ENCODE measurements around the gene INHA.

Gene INHA, protein sequence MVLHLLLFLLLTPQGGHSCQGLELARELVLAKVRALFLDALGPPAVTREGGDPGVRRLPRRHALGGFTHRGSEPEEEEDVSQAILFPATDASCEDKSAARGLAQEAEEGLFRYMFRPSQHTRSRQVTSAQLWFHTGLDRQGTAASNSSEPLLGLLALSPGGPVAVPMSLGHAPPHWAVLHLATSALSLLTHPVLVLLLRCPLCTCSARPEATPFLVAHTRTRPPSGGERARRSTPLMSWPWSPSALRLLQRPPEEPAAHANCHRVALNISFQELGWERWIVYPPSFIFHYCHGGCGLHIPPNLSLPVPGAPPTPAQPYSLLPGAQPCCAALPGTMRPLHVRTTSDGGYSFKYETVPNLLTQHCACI

DNA sequence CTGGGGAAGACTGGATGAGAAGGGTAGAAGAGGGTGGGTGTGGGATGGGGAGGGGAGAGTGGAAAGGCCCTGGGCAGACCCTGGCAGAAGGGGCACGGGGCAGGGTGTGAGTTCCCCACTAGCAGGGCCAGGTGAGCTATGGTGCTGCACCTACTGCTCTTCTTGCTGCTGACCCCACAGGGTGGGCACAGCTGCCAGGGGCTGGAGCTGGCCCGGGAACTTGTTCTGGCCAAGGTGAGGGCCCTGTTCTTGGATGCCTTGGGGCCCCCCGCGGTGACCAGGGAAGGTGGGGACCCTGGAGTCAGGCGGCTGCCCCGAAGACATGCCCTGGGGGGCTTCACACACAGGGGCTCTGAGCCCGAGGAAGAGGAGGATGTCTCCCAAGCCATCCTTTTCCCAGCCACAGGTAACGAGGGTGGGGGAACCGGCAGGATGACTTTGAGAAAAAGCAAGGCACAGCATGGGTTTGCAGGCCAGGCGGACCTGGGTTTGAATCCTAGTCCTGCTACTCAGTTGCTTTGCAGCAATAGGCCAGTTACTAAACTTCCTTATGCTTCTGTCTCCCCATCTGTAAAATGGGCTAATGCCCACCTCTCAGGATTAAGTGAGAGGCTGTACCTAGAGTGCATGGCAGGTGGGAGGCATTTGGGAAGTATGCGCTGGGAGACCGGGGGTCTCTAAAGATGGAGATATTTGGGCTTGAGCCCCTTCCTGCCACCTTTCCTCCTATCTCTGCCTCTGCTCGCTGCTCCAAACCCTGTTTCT lies at the start of gene INHA:
INHA (plus strand) TSS at position 74 of the 765 bp plus-strand sequence; CDS start at position 139, 65 bp downstream.
- no peak for DNase-seq

DNA sequence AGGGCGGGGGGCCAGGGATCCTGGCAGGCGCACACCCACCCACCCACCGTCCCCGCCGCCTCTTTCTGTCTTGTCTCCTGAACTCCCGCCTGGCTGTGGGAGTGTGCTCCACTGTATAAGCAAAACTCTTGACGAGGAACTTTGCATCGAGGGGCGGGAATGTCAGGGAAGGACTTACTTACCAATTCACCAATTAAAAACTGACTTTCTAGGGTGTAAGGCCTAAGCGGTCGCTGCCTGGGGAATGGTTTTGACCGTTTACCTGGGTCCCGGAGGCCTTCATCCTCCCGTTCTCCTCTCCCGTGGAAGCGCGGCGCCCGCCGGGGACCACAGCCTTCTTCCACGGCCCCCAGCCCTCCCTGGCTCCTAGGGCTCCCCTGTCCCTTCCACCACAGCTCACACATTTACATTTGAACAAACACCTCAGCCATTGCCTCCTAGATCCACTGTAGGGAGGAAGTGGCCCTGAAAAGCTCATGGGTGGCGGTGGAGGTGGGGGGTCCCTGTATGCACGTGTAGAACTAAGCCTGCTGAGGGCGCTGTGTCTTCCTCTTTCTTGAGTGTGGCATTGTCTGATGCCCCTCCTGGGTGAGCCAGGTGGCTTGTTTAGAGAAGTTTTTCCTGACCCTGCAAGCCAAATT lies 49.0 kb upstream of the INHA start:
- no peak for DNase-seq

DNA sequence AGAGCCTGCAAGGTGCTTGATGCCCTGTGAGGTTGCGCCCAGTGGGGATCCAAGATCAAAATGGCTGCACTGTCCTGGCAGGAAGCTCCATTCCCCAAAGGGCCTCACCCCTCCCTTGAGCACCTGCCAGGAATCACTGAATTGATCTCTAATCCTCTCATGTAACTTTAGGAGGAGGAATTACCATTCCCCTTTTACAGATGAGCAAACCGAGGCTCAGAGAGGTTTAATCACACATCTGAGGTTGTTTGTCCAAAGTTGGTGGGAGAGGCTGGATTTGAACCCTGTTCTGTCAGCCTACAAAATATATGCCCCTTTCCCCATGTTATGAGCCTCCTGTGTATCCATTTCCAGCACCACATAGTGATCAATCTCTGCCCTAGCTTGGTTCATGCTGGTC lies 47.3 kb upstream of the INHA start:
- no peak for DNase-seq

DNA sequence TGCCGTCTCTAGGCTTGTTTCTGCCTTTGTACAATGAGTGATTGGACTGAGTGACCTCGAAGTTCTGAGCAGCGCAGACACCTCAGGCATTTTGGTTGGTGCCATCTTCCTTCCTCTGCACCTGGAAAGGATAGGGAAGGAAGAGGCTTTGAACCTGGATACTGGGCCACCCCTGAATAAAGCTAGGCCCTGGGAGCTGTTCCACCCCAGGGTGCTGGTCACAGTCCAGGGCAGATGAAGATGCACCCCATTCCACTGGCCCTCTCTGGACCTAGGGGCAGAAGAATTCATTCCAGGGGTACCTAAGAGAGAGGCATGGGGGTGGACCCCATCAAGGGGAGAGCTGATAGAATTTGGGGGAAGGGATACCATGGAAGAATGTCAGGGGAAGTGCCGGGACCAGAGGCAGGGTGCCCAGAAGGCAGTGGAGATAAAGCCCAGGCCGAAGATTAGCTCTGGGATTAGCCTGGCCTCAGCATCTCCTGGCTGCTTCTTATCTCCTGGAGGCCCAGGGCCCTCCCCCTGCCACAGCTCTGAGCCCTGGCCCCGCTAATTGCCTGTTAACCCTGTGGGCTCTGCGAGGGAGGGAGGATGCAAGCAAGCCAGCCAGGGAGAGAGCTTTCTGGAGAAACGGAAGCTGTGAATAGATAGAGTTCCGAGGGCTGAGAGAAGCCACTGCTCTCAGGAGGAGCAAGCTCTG lies 46.4 kb upstream of the INHA start:
- no peak for DNase-seq

DNA sequence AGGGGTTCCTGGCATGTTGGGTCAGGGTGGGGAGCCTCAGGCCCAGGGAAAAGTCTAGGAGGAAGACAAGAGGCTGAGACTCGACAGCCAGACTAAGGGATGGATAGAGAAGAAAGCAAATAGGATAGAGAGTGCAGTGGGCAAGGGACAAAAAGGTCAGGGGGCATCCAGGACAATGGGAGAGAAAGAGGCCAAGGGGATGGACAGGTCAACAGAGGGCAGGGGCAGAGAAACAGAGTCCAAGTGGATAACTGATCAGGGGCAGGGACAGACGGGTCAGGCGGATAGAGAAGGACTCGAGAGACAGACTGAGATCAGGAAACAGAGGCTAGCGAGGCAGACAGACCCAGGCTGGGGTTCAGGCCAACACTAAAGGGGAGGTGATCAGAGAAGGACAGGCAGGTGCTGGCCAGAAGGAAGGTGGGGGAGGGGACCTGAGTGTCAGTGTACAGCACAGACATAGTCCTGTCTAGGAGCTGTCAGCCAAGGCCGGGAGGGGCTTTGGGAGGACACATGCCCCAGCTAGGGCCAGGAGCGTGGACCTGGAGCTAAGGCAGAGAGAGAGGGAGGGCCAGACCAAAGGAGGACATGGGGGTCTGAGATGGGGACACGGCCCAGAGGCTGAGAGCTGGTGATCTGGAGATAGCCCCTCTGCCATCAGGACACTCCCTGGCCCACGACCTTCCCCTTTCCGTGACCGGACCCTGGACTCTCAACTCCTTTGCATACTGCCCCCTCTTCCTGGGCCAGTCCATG lies 45.6 kb upstream of the INHA start:
- no peak for DNase-seq

DNA sequence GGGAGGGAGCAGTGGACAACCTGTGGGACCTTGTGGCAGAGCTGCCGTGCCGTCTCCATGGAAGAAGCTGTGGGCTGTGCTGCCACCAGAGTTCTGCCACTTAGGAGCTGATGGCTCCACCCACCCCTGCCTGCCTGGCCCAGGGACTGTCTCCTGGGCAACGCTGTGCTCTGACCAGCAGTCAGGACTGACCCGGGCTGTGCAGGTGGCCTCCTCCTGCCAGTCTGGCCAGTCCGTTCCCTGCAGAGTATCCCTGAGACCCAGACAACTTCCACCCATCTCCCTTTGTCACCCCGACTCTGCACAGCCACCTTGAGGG lies 45.1 kb upstream of the INHA start:
- no peak for DNase-seq

DNA sequence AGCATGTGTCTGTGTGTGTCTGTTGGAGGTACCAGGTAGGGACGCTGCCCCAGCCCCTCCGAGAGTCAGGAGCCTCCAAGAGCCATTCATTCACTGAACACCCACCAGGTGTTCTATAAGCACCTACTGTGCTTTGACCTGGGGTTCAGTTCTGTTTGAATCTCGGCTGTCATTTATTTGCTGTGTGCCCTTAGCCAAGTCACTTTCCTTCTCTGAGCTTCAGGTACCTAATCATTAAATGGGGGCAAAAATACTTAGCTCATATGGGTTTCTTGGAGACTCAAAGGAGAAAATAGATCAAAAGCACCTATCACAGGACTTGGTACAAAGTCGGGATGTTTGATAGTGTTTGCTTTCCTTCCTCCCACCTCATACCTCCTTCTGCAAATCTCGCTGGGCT lies 44.6 kb upstream of the INHA start:
- DNase-seq, result no peak

DNA sequence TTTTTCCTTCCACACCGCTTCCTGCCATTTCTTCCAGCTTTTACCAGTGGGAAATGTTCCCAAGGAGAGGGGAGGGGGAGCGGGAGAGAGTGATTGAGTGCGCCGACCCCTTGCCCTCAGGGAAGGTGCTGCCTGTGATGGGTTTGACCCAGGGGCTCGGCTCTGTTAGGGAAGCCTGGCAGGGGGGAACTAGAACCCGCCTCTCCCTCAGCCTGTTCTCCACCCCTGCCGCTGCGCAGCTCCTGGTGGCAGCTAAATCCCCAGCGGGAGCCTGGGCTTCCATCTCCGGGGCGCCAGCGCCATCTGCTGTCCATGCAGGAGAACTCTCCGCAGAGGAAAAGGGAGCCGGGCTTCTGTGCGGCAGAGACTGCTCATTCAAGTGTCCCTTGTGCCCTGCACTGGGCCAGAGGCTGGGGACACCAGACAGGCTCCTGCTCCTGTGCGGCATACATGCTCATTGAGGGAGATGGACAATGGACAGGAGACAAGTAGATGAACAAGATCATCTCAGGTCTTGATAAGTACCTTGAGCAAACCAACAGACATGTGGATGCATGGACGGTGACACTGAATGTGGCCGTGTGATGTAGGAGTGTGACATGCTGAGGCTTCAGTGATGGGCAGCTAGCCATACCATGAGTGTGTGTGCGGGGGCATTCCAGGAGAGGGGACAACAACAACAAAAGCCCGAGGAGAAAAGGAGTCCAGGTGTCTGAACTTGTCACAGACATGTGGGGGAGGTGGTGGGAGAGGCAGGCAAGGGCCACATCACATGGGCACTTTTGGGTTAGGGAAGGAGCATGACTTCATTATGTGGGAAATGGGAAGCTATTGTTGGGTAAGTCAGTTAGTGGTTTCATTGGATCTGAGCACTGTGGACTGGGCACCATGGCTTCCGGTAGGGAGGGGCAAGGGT lies 41.8 kb upstream of the INHA start:
- peak; percentile 85 for DNase-seq

DNA sequence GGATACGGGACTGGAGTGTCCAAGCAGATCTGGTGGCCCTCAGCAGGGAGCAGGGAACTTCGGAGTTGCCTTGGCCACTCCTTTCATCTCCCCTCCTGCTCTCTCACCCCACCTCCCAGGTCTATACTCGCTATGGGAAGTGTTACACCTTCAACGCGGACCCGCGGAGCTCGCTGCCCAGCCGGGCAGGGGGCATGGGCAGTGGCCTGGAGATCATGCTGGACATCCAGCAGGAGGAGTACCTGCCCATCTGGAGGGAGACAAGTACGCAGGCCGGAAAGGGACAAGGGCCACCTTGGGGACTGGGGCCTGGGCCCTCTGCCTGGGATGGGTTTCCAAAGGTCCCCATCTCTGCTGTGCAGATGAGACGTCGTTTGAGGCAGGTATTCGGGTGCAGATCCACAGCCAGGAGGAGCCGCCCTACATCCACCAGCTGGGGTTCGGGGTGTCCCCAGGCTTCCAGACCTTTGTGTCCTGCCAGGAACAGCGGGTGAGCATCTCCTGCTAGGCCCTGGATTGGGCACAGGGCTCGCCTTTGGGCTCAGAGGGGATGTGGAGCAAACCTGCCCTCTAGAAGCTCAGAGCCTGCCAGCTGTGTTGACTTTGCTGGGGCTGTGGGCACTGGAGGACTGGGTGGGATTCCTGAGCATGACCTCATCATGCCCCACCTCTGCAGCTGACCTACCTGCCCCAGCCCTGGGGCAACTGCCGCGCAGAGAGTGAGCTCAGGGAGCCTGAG lies 40.3 kb upstream of the INHA start:
- DNase-seq, result no peak

DNA sequence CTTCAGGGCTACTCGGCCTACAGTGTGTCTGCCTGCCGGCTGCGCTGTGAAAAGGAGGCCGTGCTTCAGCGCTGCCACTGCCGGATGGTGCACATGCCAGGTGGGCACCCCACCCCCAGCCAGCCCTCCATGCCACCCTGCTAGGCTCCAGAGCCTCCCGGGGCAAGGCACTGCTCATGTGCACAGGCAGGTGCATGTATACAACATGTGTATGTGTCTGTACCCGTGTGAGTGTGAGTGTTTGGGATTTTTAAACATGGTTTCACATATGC lies 39.8 kb upstream of the INHA start:
- no peak for DNase-seq

DNA sequence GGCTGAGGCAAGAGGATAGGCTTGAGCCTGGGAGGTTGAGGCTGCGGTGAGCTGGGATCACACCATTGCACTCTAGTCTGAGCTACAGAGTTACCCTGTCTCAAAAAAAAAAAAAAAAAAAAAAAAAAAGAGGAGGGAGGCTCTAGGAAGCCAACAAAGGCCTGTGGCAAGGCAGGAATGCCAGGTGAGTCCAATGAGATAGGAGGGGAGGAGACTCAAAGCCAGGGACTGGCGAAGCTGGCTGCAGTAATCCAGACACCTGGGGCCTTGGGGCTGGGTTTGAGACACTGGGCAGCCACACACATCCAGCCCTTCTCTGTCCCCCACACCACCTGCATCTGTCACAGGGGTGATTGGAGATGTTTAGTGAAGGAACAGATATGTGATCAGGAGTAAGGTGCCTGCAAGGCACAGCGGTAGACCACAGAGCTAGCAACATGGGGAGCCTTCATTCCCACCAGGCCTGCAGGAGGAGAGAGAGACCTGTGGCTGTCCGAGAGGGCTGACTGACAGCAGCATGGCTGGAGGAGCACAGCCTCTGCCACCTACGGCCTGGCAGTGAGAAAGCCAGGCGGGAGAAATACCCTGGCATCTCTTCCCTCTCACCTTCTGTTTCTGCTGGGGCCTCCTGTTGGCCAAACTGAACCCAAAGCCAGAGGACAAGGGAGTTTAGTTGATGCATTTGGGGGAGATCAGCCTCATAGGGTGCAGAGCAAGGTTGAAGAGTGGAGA lies 38.0 kb upstream of the INHA start:
- no peak for DNase-seq

DNA sequence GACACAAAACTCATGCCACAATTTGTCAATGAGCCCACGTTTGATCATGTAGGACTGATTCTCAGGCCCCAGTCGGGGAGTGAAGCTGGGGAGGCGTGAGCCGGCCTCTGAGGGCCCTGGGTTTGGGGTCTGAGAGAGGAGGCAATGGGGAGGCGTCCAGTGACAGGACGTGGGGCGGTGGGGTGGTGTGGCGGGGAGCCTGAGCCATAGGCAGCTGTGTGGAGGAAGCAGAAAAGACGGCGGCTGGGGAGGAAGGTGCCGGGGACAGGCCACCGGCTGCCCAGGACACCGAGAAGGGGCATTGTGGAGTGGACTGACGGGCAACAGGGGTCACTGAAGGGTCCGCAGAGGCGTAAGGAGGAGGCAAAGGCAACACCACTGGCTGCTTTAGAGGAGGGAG lies 35.7 kb upstream of the INHA start:
- DNase-seq, result no peak

DNA sequence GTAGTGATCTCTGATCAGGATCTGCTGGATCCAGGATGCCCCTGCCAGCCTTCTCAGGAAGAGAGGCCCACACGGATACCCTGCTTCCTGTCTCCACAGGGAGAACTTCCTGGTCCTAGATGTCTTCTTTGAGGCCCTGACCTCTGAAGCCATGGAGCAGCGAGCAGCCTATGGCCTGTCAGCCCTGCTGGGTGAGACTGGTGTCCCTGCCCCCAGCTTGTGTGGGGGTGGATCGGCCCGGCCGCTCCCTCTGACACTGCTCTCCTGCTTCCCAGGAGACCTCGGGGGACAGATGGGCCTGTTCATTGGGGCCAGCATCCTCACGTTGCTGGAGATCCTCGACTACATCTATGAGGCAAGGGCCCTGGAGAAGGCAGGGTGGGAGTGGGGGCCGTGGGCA lies 35.1 kb upstream of the INHA start:
- no peak for DNase-seq

DNA sequence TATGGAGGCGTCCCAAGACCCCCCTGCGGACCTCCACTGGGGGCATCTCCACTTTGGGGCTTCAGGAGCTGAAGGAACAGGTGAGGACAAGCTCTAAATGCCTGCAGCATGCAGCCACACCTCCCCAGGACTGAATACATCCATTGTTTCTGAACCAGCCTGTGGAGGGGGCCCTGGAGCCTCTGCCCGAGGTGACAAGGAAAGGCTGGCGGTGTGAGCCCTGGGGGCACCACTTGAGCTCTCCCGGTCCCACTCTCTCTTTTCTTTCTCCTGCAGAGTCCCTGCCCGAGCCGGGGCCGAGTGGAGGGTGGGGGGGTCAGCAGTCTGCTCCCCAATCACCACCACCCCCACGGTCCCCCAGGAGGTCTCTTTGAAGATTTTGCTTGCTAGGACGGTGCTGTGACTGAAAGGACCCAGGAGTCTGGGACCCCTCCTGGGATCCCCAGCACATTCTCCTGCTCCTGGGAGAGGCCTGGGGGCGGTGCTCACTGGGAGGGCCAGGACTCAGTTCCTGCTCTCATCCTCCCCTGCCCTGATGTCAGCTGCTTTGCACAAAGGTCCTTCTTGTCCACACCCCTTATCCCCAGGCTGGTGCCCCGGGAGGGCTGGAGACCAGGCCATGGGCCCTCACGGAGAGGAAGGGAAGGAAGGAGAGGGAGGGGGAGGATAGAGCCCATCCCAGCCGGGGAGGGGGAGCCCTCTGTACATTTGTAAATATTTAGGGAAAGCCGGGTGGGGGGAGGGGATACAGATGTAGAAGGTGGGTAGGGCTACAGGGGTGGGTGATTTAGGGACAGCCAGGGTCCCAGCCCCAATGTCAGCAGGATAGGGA lies 34.2 kb upstream of the INHA start:
- DNase-seq, result no peak

DNA sequence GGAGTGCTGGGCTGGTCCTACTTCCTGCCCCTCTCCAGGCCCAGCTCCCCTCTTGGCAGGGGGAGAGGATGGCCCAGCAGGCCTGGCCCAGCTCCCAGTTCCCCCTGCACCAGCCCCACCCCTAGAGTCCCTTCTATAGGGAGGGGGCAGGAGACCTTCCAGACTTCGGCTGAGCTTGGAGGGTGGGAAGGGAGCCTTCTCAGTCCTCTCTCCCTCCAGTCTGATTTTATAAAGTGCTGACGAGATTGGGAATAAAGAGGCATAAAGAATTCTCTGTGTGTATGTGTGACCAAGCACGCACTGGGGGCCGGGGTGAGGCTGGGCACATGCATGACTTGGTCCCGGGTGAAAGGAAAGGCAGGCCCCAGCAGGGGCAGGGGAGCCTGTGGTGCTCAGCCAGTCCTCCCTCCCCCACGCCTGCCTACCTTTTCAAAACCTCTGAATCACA lies 33.6 kb upstream of the INHA start:
- no peak for DNase-seq

DNA sequence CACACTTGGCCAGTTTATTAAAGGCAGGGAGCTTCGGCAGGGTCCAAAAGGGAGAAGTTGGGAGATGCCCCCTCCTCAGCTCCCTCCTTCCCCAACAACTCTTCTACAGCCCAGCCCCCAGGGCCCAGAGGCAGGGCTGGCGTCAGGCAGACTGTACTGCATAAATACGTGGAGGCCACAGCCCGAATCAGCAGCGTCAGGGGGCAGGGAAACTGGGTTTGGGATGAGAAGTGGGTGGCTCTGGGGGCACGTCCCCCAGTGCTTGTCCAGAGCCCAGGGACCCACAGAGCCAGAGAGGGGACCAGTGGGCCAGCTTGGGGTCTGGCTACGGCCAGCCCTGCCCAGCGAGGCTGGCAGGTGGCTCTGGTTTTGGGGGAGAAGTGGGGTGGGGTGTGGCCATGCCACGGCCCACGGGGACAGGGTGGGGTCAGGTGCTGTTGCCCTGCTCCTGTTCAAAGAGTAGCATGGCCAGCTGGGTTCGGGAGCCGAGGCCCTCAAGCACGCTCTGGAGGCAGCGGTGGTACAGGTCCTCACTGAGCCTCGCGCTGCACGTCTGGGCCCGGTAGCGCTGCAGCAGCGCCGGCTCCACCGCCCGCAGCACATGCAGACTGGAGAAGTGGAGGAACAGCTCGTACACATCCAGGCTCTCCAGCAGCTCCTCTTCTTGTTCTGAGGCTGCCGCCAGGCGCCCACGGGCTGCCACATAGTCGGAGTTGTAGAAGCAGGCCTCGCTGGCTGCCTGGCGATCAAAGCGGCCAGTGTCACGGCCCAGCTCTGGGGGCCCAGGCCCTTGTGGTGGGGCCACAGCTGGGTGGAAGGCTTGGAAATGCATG lies 32.9 kb upstream of the INHA start:
- no peak for DNase-seq

DNA sequence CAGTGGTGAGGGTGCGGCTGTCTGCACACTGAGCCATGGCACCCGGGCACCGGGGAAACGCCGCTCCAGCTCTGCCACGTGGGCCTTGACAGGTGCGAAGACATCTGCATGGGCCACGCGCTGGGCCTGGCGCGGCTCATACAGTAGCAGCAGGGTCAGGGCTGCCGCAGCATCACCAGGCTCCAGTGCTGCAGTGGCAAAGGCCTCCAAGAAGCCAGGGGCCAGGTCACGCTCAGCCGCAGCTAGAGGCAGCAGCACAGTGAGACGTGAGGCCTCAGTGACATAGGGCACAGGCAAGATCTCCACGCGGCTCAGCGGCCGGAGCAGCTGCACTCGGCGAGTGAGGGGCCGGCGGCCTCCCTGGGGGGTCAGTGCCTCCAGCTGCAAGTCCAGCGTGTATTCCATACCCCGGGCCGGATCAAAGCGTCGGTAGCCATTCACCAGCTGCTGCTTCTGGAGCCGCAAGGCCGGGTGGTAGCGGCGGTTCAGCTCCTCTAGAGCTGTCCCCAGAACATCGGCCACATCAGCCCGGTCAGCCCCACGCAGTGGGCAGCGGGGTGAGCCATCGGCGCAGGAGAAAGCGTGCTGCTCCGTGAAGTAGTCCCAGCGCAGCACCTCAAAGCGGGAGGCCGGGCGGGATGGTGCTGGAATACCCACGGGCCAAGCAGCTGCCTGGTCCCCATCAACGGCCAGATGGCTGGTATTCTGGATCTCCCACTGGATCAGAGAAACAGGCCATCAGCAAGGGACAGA lies 32.0 kb upstream of the INHA start:
- no peak for DNase-seq

Data from activated naive CD4-positive, alpha-beta T cell treated with Interleukin-2 at 50 U/mL for 16 hours (primary cell).